Peyer's patch (tissue), 4 donors: ENCODE measurements around the gene KIT. TPM values are rescaled to one million over a fixed set of nuclear protein-coding genes. Genes with fewer than 3 reads are reported as not detected.

ENCODE experiments used
- DNase-seq, 3 donors: peaks; one replicate each; pipeline ENCODE4 v3.0.0-alpha.2; 2017 to 2019
- H3K27ac ChIP-seq, 4 donors: fragments of 200-600 bp; sonication (generic); one replicate each; pipeline ENCODE4 v1.5.1; 2016 to 2019
- H3K27me3 ChIP-seq, 2 donors: fragments of 200-600 bp; sonication (generic); one replicate each; pipeline ENCODE4 v1.5.1; 2019
- H3K36me3 ChIP-seq, 3 donors: fragments of 200-600 bp; sonication (generic); one replicate each; pipeline ENCODE4 v1.5.1; 2016 to 2019
- H3K4me1 ChIP-seq, 4 donors: fragments of 200-600 bp; sonication (generic); one replicate each; pipeline ENCODE4 v1.5.1; 2016 to 2019
- H3K4me3 ChIP-seq, 4 donors: fragments of 200-600 bp; sonication (generic); 1 replicate in 3 of 4; 2 replicates in 1 of 4; pipeline ENCODE4 v1.5.1; 2016 to 2019; ENCODE audit warnings: mild to moderate bottlenecking in 1 of 4
- H3K9me3 ChIP-seq, 4 donors: fragments of 200-600 bp; sonication (generic); one replicate each; pipeline ENCODE4 v1.5.1; 2016 to 2019; ENCODE audit warnings: mild to moderate bottlenecking in 1 of 4
- POLR2A ChIP-seq, 2 donors: fragments of 450-650 bp; IDR thresholded peaks; one replicate each; pipeline ENCODE4 v1.5.1; 2017; ENCODE audit warnings: antibody characterized with exemption in 2 of 2, mild to moderate bottlenecking in 2 of 2, moderate library complexity in 2 of 2
- total RNA-seq, 4 donors: library from RNA; depleted of rRNA; stranded (reverse); fragments of >200 nt; gene quantifications; one replicate each; pipeline ENCODE4 v1.1.0, GENCODE V29; 2016
- TF ChIP-seq, protein P1 (sequence below), 6 experiments: fragments of 450-650 bp in 4 of 6; fragments of 200-600 bp in 2 of 6; sonication (generic) in 1 of 6; IDR thresholded peaks; one replicate each; pipeline ENCODE4 v1.5.1; 2017 to 2019; ENCODE audit warnings: antibody characterized with exemption in 6 of 6, mild to moderate bottlenecking in 3 of 6, moderate library complexity in 1 of 6

KIT gene
- total RNA-seq, 4 donors from 2014 or later, result 4.4 to 21.5 (median 9.5) TPM

DNA sequence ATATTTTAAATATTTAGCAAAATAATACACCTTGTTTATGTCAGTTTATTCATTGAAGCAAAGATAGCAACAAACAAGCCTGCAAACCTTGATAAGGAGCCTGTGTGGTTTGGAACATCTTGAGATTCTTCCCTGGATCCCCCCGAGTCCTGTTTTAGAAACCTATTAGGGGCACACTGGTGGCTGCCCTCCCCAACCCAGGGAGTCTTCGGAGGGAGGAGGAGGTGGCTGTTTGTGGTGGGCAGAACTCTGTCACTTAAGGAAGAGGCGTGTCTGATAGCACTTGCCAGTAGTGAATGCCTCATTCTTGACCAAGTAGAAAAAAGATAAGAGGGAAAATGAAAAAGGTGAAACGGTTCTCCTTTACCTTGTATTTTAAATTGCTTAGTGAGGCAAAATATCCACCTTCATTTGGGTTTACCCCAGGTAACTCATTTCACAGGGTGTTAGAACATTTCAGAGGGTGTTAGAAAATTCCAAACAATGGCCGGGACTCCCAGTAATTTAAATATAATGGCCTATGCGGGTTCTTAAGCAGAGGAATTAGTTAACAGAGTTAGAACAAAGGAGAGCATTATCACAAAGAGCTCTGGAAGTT lies 10.4 kb downstream of the KIT start:
- no peak overlapping the region for H3K4me3 ChIP-seq
- H3K27me3 ChIP-seq, result no peaks in the 10 kb centered on the region
- TF ChIP-seq, protein P1, sequence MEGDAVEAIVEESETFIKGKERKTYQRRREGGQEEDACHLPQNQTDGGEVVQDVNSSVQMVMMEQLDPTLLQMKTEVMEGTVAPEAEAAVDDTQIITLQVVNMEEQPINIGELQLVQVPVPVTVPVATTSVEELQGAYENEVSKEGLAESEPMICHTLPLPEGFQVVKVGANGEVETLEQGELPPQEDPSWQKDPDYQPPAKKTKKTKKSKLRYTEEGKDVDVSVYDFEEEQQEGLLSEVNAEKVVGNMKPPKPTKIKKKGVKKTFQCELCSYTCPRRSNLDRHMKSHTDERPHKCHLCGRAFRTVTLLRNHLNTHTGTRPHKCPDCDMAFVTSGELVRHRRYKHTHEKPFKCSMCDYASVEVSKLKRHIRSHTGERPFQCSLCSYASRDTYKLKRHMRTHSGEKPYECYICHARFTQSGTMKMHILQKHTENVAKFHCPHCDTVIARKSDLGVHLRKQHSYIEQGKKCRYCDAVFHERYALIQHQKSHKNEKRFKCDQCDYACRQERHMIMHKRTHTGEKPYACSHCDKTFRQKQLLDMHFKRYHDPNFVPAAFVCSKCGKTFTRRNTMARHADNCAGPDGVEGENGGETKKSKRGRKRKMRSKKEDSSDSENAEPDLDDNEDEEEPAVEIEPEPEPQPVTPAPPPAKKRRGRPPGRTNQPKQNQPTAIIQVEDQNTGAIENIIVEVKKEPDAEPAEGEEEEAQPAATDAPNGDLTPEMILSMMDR (IDR thresholded peaks at IDR 0.05), result no peak
- no peak for TF ChIP-seq POLR2A (IDR thresholded peaks at IDR 0.05)
- DNase-seq, result no peak
- no peaks in the 10 kb centered on the region for H3K9me3 ChIP-seq
- no peaks in the 10 kb centered on the region for H3K36me3 ChIP-seq
- no peak overlapping the region for H3K27ac ChIP-seq
- H3K4me1 ChIP-seq, result no peaks in the 10 kb centered on the region

DNA sequence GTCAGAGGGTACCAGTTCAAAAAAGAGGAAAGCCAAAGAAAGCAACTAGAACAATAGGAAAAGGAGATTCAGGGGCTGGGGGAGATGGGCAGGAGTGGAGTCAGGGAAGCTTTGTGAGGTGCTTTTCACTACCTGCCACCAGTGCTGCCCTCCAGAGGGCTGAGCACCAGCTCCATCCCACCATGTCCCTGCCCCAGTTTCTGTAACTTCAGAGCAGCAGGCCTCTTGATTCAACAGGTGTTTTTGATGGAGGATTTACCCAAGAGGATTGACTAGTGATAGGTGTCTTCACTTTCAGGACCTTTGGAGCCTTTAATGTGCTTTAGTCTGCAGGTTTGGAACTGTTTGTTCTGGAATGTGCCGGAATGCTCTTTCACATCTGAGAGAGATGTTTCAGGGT lies 12.1 kb downstream of the KIT start:
- Histone ChIP-seq H3K27ac (no peak overlapping the region), H3K4me3 (no peak overlapping the region), H3K9me3 (no peaks in the 10 kb centered on the region), H3K27me3 (no peaks in the 10 kb centered on the region), H3K4me1 (no peaks in the 10 kb centered on the region), H3K36me3 (no peaks in the 10 kb centered on the region)
- no peak for TF ChIP-seq POLR2A (IDR thresholded peaks at IDR 0.05)
- TF ChIP-seq, protein P1 (IDR thresholded peaks at IDR 0.05), result no peak
- no peak for DNase-seq

DNA sequence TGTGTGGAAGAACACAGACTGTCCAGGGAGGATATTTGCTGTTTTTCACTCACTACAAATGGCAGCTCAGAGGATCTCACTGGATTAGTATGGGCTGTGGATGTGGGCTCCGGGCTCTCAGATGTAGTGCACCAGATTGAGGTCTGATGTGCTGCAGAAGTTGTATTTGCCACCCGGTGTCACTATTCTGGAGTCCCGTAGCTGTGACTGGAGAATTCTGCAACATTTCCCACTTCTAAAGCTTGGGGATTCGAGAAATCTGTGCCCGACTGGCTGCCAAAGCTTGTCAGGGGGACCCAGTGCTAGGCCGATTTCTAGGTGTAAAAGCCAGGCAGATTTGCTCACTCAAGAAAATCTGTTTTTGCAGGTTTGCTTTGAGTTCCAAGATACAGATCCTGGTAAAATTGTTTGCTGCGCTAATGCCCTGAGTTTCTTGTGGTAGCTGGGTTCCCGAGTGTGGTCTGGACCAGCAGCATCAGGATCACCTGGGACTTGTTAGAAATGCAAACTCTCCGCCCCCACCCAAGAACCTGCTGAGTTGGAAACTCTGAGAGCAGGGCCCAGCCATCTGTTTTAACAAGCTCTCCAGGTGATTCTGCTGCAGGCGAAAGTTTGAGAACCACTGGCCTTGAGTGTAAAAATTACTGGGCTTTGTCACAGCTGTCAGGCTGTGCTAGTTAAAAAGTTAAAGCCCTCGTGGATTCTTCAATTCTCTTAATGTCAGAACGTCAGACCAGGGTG lies 18.1 kb downstream of the KIT start:
- Histone ChIP-seq H3K4me3 (no peak overlapping the region), H3K9me3 (no peaks in the 10 kb centered on the region), H3K4me1 (peaks cover 0 to 12% (median 0%) of the 10 kb centered on the region in 4 donors), H3K36me3 (no peaks in the 10 kb centered on the region), H3K27me3 (no peaks in the 10 kb centered on the region), H3K27ac (no peak overlapping the region)
- no peak for DNase-seq
- TF ChIP-seq, protein P1 (IDR thresholded peaks at IDR 0.05), result no peak
- TF ChIP-seq POLR2A (IDR thresholded peaks at IDR 0.05), result no peak

DNA sequence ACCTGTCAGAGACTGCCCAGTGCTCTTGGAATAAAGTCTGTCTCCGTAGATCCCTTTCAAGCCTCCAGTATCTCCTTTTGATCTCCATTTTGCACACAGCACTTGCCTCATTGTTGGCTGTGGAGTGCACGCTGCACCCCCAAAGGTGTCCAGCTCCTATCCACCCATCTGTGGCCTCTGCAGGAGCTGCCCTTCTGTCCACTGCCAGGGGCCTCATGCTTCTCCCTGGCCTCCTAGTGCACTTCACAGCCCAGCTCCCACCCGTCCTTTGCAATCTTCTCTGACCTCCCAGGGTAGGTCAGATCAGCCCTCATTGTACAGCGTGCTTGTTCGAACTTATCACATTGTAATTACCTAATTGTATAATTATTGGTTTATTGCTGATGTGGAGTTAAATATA lies 18.9 kb downstream of the KIT start:
- Histone ChIP-seq H3K36me3 (no peaks in the 10 kb centered on the region), H3K27ac (no peak overlapping the region), H3K27me3 (no peaks in the 10 kb centered on the region), H3K4me1 (peaks cover 0 to 12% (median 0%) of the 10 kb centered on the region in 4 donors), H3K9me3 (no peaks in the 10 kb centered on the region), H3K4me3 (no peak overlapping the region)
- peak in 1 of 3 donors; percentile 54 for DNase-seq
- TF ChIP-seq, protein P1 (IDR thresholded peaks at IDR 0.05), result no peak
- TF ChIP-seq POLR2A (IDR thresholded peaks at IDR 0.05), result no peak

DNA sequence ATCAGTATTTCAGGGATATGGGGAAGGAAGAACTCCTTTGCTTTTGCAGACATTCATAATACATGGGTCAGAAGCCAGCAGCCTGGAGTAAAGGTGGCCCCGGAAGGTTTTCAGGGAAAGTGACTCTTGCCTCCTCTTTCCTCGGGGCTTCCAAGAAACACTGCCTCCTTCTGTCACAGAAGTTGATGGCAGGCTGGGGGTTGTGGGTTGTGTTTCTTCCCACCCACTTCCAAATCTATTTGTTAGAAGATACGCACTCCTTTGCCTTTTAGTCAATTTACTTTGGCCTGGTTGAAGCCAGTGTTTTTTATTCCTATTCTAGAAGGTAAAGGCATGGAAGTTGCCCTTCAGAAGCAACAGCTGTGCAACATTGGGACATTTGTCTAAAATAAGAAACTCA lies 19.7 kb downstream of the KIT start:
- H3K27ac ChIP-seq, result no peak overlapping the region
- H3K9me3 ChIP-seq, result no peaks in the 10 kb centered on the region
- TF ChIP-seq POLR2A (IDR thresholded peaks at IDR 0.05), result no peak
- TF ChIP-seq, protein P1 (IDR thresholded peaks at IDR 0.05), result peak in 1 of 6 experiments; percentile 8
- DNase-seq, result no peak
- H3K4me3 ChIP-seq, result no peak overlapping the region
- no peaks in the 10 kb centered on the region for H3K27me3 ChIP-seq
- peaks cover 0 to 12% (median 0%) of the 10 kb centered on the region in 4 donors for H3K4me1 ChIP-seq
- no peaks in the 10 kb centered on the region for H3K36me3 ChIP-seq
